Heart left ventricle (tissue), 13 donors: ENCODE data around the gene SOX21.

ENCODE experiments used
- CTCF ChIP-seq, 12 donors: fragments of 200-600 bp; sonication (generic) in 4 of 12; IDR thresholded peaks; one replicate each; pipeline versions ENCODE4 v1.5.0 to v1.8.0; 2018 to 2022; ENCODE audit warnings: antibody characterized with exemption in 12 of 12, mild to moderate bottlenecking in 5 of 12
- POLR2A ChIP-seq, 2 donors: fragments of 450-650 bp; IDR thresholded peaks; one replicate each; pipeline ENCODE4 v1.6.1; 2017; ENCODE audit warnings: antibody characterized with exemption in 2 of 2, mild to moderate bottlenecking in 2 of 2, moderate library complexity in 2 of 2
- donor health status: ischemic (EF 13 %, LVEDD 7.1; RV severe dilation, severe dysfunction).
- donor health status: DM: no; HTN: yes; CAD: no.
- donor health status: DM: no; HTN: no; CAD: no.
- donor health status: ischemic (EF 25% LVEDD 6.9; RV normal size, moderate dysfunction).
- donor health status: ischemic (EF 25% LVEDD 5.7; RV mildly dilated, moderate dysfunction).
- donor health status: ischemic (EF 35%, LVEDD 5.7; RV mildly dilated, moderate dysfunction).
- donor health status: nonischemic (EF 11% LVEDD 7.7; RV severe dilation, severe dysfunction).
- donor health status: DM: yes; HTN: yes; CAD: no.
- donor health status: PGD.
- donor health status: ischemic (EF 29% LVEDD 5.4; RV normal size, mild dysfunction).
- donor health status: nonischemic (EF 23%, LVEDD 6.1; RV moderate dilation, normal function).

DNA sequence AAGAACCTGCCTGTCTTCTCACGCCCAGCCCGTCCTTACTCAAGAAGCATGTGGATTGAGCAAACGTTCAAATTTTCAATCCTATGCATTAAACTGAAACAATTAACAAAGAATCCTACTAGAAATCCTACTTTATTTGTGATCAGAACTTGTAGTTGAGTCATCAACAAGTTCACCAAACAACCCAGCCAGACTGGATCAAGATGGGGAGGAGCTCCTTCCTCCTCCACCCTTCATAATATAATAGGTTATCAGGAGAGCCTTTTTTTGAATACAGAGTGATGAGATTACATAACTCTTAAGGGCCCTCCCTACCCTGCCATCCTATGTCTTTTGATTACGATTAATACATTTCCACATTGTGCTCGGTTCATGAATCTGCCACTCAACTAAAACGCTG, 32.7 kb downstream of the SOX21 start:
- TF ChIP-seq CTCF (IDR thresholded peaks at IDR 0.05) (no peak), POLR2A (IDR thresholded peaks at IDR 0.05) (no peak)
